Brain pericyte (primary cell): ENCODE results near the gene MICU1.
"Not testable (repeated sequence)": the region's sequence is repeated elsewhere in the genome, so short reads cannot be mapped to it uniquely, and the experiment has no call there.

Experiments used
- DNase-seq: peaks from one replicate; pipeline ENCODE4 v3.0.0-alpha.2; 2012; ENCODE audit warnings: low read depth, low spot score

MICU1 gene

DNA sequence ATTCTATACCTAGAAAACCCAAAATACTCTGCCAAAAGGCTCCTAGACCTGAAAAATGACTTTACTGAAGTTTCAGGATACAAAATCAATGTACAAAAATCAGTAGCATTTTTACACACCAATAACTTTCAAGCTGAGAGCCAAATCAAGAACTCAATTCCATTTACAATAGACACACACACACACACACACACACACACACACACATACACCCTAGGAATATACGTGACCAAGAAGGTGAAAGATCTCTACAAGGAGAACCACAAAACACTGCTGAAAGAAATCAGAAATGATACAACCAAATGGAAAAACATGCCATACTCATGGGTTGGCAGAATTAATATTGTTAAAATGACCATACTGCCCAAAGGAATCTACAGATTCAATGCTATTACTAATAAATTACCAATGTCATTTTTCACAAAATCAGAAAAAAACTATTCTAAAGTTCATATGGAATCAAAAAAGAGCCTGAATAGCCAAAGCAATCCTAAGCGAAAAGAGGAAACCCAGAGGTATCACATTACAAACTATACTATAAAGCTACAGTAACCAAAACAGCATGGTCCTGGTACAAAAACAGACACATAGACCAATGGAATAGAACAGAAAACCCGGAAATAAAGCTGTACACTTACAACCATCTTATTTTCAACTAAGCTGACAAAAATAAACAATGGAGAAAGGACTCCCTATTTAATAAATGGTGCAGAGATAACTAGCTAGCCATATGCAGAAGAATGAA is 122.0 kb downstream of the MICU1 start:
- no peak for DNase-seq

DNA sequence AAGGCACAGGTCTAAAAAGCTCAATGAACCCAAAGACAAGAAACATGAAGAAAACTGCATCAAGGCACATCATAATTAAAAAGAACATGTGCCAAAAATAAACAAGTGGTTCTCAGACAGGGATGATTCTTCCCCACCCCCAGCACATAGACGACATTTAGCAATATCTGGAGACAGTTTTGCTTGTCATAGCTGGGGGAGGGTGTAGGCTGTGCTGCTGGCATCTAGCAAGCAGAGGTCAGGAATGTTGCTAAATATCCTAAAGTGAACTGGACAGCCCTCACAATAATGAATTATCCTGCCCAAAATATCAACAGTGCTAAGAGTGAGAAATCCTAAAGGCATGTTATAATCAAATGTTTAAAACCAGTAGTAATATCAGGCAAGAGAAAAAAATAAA is 122.6 kb downstream of the MICU1 start:
- no peak for DNase-seq

DNA sequence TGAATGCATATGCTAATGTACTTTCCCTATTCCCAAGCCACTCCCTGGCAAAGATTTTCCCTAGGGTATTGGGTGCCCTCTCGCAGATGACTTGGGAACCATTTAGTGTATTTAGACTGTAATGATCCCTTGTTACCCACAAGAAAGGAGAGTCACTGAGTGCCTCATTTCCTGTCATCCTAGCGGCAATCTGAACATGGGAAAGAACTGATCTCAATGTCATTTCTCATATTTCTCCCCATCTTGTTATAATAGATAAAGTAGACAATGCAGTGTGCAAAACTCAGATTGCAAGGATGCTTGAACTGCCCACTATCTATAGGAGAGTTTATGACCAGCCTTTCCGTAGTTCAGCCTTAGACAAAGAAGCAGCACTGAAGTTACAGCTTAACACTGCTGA is 123.3 kb downstream of the MICU1 start:
- no peak for DNase-seq

DNA sequence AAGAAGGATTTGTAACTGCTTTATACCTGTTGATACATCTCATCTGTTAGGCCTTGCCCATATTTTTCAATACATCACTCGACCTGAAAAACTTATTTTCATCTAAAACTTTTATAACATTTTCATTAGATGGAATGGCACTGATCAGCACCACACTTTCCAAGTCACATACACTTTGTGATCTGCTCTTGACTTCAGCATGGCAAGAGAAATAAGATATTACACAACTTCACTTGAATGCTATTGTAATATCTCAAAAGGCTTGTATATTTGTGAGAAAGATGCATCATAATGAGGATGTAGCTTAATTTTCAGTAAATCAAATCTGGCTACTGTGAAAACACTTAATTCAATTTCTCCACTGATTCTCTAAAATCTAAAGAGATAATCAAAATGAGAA is 126.2 kb downstream of the MICU1 start:
- DNase-seq, result no peak

DNA sequence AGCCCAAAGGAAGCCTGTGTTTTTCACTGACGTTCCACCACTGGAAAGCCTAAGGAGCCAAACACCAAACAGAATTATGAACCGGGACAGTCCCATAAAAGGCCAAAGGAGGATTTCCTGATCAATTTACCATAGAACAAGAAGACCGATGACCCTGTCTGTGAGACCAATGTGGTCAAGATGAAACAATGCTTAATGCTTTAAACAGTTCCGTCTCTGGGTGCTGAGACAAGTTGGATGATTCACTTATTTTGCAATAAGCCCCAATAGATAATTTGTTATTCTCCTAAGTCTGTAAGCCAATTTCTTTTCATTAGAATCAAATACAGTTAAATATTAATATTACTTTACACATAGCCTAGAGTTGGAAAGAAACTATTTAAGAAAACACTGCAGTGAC is 134.9 kb downstream of the MICU1 start:
- no peak for DNase-seq

DNA sequence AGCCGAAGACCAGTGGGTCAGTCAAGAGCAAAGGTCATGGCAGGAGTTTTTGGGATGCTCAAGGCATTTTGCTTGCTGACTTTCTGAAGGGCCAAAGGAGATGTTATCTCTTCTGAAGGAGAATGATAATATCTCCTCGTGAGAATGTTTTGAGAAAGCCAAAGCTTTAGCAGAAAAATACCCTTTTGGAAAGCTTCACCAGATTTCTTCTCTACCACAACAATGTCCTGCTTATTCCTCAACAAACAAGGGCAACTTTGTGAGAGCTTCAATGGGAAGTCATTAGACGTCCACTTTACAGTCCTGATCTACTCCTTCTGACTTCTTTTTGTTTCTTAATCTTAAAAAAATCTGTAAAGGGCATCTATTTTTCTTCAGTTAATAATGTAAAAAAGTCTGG is 138.4 kb downstream of the MICU1 start:
- DNase-seq, result no peak

DNA sequence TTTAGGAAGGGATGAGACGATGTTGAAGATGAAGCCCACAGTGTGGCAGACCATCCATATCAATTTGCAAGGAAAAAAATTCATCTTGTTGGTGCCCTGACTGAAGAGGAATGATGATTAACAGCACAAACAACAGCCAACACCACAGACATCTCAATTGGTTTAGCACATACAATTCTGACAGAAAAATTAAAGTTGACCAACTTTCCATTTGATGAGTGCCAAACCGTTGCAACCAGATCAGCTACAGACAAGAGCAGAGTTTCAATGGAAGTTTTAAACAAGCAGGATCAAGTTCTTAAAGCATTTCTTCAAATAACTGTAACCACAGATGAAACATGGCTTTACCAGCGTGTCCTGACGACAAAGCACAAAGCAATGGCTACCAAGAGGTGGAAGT is 138.8 kb downstream of the MICU1 start:
- DNase-seq, result no peak

DNA sequence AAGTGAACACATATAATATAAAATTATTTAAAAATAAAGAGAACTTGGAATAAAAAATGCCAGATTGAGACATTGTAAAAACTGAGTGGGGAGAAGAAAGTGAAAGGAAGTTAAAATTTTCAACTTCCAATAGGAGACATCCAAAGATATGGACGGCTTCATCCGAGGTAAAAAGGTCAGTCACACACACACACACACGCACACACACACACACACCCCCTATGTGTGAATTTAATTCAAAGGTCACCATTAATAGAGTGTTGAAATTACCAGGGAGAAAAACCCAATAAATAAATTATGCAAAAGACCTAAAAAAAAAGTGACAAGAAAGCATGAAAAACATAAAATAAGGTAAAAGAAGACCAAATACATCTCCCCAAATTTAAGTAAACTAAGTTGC is 140.2 kb downstream of the MICU1 start:
- DNase-seq, result no peak

DNA sequence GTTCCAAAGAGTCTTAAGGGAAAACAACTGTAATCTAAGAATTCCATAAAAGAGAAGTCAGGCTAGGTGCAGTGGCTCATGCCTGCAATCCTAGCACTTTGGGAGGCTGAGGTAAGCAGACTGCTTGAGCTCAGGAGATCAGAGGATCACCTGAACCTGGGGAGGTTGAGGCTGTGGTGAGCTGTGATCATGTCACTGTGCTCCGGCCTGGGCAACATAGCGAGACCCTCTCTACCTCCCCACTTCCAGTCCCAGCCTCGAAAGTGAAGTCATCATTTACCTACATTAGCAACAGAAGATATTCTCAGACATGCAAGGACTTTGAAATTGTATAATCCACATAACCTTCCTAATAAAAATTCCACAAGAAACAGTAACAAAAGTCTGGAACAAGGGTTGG is 141.4 kb downstream of the MICU1 start:
- DNase-seq, result no peak

DNA sequence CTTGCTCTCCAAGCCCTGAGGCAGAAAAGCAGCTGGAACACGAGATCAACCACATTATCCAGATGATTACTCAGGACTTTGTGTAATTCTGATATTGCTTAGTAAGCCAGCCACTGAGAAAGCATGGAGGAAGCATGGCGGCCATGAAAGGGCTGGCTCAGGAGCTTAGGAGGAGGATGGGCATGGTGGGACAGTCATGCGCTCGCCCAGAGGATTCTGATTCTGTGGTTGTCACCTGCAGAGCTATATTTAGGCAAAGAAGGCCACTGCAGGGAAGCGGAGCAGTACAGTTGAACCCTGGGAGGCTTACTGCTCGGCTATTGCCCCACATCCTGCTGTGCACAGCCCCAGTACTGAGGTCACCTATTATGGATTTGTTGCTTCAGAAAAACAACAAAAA is 142.4 kb downstream of the MICU1 start:
- DNase-seq, result no peak

DNA sequence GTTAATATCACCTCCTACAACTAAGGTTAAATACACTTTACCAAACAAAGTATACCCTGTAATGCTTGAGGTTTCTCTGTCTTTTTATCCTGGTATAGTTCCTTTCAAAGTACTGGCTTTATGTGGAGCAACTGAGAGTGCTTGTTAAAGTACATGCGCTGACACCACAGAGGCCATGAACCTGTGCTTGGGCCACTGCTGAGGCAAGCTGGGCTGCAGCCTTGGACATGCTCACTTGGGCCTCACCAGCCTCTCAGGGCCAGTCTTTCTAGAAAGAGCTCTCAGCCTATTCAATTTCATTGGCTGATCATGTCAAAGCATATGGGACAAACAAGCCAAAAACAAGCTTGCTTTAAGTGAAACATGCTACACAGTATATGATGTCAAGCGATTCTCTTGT is 145.0 kb downstream of the MICU1 start:
- DNase-seq, result no peak

DNA sequence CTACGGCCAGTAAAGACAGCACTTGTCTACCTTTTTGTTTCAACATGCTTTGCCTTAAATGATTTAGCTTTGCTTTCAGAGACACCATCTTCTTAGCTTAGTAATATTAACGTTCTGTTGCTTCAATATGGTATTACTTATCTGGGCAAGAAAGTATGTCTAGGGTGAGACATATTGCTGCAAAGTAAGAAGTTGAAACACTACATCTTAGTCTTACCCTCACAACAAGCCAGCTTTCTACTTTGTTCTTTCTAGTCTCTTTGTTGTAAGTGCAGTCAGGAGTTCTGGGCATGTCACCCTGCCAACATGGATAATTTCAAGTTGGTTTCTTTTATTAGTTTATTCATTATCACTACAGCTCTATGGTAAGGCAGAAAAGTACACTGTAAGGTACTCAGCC is 148.4 kb downstream of the MICU1 start:
- DNase-seq, result no peak

DNA sequence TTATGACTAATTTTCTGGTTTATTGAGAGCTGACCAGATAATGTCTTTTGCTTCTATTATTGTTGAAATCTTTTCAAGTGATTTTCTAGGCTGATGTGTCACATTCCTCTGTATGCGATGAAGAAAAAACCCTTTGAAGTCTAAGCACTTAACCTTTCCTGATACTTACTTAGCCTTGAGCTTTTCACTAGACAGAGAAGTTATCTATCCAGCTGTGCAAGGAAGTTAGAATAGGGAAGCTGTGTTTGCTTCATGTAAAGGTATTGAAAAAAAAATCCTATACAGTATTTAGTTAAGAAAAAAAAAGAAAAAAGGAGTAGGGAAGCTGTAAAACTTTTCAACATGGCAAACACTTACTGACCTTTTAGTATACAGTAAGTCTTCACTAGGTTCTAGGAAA is 153.6 kb downstream of the MICU1 start:
- DNase-seq, result no peak

DNA sequence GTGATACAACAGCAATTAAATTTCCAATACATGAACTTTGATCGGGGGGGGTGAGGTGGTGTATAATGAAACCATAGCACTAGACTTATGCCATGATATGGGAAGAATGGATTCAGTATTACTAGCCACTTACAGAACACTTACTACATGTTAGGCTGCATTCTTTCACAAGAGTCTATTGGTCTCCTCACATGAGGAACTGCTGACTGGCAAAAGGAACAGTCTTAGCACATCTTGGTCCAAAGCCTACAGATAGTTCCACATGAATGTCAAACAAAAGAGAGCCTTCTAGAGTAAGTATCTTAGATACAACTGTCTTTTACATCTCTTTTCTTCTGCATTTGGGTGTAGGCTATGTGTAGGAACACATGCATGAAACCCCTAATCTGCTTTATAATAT is 155.2 kb downstream of the MICU1 start:
- DNase-seq, result no peak

DNA sequence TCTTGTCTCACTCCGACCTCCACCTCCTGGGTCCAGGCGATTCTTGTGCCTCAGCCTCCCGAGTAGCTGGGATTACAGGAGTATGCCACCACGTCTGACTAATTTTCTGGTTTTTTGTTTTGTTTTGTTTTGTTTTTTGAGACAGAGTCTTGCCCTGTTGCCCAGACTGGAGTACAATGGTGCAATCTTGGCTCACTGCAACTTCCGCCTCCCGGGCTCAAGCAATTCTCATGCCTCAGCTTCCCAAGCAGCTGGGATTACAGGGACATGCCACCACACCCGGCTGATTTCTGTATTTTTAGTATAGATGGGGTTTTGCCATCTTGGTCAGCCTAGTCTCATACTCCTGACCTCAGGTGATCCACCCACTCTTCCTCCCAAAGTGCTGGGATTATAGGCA is 158.8 kb downstream of the MICU1 start:
- not testable (repeated sequence) for DNase-seq

DNA sequence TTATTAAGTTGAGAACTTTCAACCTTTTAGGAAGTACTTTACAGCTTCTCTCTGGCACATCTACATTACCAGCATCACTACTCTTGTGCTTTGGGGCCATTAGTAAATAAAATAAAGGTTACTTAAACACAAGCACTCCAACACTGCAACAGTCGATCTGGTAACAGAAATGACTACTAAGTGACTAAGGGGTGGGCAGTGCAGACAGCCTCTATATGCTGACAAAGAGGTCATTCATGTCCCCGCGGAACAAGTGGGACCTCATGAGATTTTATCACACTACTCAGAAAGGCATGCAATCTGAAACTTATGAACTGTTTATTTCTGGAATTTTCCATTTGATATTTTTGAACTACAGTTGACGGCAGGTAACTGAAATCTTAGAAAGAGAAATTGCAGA is 159.9 kb downstream of the MICU1 start:
- no peak for DNase-seq

DNA sequence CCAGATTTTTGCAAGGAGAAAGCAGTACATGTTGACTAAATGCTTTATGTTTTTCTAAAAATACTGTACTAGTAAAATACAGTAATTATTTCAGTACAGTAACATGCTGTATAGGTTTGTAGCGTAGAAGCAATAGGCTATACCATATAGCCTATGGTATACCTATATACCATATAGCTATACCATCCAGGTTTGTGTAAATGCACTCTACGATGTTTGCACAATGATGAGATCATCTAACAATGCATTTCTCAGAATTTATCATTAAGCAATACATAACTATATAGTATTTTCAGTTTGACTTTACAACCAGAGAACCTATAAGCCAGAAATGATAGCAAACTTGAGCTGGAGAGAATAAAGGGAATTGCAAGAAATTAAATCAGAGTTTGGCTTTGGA is 161.4 kb downstream of the MICU1 start:
- no peak for DNase-seq

DNA sequence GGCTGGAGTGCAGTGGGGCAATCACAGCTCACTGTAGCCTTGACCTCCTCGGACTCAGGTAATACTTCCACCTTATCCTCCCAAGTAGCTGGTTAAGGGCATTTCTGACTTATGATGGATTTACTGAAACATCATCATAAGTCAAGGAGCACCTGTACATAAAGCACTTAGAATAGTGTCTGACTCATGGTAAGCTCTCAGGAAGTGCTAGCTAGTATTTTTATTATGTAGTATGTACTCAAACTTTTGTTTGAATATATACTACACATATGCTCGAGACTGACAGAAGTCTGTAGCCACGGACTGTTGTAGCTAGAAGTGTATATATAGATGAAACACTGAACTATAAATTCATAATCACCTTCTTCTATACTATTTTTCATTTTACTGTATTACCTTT is 163.6 kb downstream of the MICU1 start:
- no peak for DNase-seq

DNA sequence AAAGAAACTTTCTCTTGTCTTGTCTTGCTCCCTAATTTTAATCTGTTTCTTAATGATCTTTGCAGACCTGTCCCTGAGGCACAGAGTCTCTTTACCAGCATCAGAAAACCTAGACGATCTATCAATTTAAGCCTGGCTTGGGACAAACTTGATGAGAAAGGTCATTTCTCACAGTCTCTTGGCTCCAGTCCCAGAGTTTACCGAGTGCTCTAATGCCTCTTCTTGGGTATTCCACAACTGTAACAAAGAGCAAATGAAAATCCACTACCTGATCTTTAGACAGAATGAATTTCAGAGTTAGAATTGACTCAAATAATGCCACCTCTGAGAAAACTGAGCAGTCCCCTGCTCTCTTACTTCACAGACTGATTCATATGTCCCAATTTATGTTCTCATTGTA is 164.8 kb downstream of the MICU1 start:
- no peak for DNase-seq

DNA sequence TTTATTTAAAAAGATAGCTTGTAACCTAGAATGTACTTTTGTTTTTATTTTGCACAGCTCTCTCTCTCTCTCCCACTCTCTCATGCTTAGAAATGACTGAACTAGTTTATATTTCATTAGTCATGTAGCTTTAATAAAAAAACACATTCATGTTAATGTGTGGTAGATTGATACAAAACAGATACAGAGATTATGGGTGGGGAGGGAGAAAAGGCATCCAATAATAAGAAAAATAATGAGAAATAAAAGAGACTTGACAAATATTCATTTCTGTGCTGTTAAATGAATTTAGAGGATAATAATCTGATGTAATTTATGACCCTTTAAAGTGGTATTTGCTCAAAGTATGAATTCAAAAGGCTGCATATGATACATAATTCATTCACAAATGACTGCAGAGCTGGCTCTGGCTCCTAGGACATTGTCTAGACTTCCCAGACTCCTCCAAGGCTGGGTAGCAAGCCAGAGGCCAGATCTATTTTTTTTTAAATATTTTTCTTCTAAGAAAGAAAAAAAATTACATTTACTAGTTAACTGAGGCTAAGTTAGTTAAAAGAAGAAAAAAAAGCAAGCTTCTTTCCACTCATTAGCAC is 165.5 kb downstream of the MICU1 start:
- no peak for DNase-seq

DNA sequence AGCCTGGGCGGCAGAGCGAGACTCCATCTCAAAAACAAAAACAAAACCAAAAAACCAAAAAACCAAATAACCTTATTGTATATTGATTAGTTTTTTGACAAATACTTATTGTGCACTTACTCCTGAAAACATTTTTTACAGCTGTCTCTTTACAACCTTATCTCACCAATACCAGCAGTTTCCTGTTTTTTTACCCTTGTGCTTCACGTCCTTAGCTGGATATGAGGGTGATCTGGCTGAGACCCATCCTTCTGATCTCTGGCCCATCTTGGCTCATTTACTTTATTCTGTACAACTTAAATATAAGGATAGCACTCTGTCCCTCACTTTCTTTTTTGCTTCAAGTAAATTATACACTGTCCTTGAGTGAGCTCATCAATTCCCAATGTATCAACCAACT is 166.6 kb downstream of the MICU1 start:
- DNase-seq, result no peak

DNA sequence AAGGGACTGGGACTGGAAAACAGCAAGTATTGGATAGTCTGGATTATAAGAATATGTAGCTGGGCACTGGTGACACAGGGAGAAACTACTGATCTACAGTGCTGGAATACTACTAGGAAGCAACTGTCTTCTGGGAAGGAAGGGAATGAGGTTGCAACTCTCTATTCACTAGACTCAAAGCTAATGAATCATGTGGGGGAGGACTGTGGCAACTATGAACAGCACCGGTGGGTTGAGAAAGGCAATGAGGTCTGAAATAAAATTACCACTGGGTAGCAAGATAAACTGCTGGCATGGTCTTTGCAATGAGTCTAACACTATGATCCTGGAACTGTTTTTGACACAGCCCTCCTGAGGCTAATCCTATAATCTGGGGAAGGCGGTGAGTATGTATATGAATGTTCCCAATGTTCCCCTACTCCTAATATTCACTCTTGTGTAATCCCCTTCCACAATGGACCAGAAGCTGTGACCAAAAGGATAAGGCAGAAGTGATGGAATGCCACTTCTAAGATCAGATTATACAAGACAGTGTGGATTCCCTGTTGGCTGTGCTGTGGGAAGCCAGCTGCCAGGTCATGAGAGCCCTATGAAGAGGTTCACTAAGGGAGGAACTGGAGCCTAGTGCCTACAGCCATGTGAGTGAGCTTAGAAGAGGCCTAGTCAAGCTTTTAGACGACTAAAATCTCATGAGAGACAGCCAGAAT is 169.8 kb downstream of the MICU1 start:
- no peak for DNase-seq

DNA sequence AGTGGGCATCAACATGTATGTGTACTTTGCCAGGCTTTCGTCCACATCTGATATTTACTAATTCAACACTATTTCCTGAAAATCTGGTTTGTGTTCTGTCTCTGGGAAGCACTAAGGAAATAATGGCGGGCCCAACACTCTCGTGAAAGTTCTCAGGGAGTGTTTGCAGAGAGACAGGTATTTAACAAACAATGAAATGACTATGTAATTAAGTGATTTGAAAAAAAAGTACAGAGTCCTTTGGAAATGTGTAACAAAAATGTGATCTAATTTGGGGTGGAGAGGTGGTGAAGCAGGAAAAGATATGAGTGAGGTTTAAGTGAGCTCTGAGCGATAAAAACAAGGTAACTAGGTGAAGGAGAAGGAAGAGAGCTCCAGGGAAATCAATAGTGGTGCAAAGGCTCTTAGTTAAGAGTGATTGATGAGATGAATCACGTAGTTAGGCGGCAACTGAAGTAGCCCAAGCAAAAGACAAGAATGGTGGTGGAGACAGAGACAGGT is 175.9 kb downstream of the MICU1 start:
- DNase-seq, result no peak
